Lower leg skin (tissue), 3 donors: ENCODE measurements around the gene SLC5A10.

Source experiments
- CTCF ChIP-seq, 3 donors: fragments of 450-650 bp; IDR thresholded peaks; one replicate each; pipeline ENCODE4 v1.5.1; 2016; ENCODE audit warnings: antibody characterized with exemption in 3 of 3, mild to moderate bottlenecking in 3 of 3, moderate library complexity in 2 of 3
- POLR2A ChIP-seq, 2 donors: fragments of 450-650 bp; IDR thresholded peaks; one replicate each; pipeline ENCODE4 v1.6.1; 2016 to 2017; ENCODE audit warnings: antibody characterized with exemption in 2 of 2, mild to moderate bottlenecking in 1 of 2, moderate library complexity in 1 of 2

- TF ChIP-seq CTCF (IDR thresholded peaks at IDR 0.05) (no peak), POLR2A (IDR thresholded peaks at IDR 0.05) (no peak)
Measured at GRCh38 chr17:19024101-19025078, 72.4 kb downstream of the SLC5A10 start.
